Dedifferentiated amniotic fluid mesenchymal stem cell (primary cell): ENCODE results near the gene MSANTD7.

Experiments used
- DNase-seq: peaks from one replicate; pipeline ENCODE4 v3.0.0-alpha.2; 2016; ENCODE audit errors: extremely low spot score

The MSANTD7 gene

GRCh38 chr10:14880229-14880628 is 42.1 kb downstream of the MSANTD7 start:
- no peak for DNase-seq

- no peak for DNase-seq
Observed at GRCh38 chr10:14884082-14884481, 46.0 kb downstream of the MSANTD7 start.
